GM12878 (cell line): ENCODE data around the gene CSF1R.

ENCODE experiments used
- USF2 ChIP-seq: IDR thresholded peaks from 2 replicates; pipeline ENCODE4 v1.6.1; 2011; ENCODE audit warnings: low read depth, low read length, improper control_type of control experiment, borderline replicate concordance
- ZBED1 ChIP-seq: IDR thresholded peaks from 2 replicates; pipeline ENCODE4 v1.6.1; 2016; ENCODE audit warnings: borderline replicate concordance

GRCh38 chr5:150009671-150010387 lies 76.5 kb downstream of the CSF1R start:
- TF ChIP-seq USF2 = no peak
- TF ChIP-seq ZBED1 = no peak
